ENCODE data around the gene NRAP. TPM values are rescaled to one million over a fixed set of nuclear protein-coding genes. Genes with fewer than 3 reads are reported as not detected.

NRAP gene
- total RNA-seq, 1 donor from 2014 or later: not detected

DNA sequence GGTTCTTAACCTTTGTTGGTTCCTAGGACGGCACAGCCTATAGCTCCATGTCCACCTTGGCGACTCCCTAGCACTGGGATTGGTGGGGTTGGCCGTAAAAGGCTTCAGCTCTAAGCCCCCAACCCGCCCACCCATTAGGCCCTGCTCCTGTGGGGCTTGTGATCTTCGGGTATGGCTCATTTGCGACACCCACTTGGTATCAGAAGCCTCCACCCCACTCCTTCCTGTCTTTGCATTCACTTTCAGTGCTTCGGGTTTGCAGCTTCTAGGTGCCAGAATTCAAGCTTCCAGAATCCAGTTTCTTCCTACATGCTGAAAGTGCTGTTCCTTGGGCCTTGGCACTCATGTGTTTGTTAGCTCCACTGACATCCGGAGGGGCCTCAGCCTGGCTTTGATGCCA lies 71.5 kb downstream of the NRAP start:
- no peaks in the 10 kb centered on the region for H3K36me3 Mint-ChIP-seq (ENCODE audit: low read depth)
- no peak overlapping the region for H3K27ac Mint-ChIP-seq (ENCODE audit: unreplicated experiment)
- peaks cover 34% of the 10 kb centered on the region for H3K4me1 Mint-ChIP-seq
- TF ChIP-seq, protein P1, sequence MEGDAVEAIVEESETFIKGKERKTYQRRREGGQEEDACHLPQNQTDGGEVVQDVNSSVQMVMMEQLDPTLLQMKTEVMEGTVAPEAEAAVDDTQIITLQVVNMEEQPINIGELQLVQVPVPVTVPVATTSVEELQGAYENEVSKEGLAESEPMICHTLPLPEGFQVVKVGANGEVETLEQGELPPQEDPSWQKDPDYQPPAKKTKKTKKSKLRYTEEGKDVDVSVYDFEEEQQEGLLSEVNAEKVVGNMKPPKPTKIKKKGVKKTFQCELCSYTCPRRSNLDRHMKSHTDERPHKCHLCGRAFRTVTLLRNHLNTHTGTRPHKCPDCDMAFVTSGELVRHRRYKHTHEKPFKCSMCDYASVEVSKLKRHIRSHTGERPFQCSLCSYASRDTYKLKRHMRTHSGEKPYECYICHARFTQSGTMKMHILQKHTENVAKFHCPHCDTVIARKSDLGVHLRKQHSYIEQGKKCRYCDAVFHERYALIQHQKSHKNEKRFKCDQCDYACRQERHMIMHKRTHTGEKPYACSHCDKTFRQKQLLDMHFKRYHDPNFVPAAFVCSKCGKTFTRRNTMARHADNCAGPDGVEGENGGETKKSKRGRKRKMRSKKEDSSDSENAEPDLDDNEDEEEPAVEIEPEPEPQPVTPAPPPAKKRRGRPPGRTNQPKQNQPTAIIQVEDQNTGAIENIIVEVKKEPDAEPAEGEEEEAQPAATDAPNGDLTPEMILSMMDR (conservative IDR thresholded peaks at IDR 0.05): no peak
- no peak for DNase-seq (ENCODE audit: low read depth, low spot score)
- no peak overlapping the region for H3K4me3 Mint-ChIP-seq
- no peaks in the 10 kb centered on the region for H3K27me3 Mint-ChIP-seq (ENCODE audit: low read depth)
- H3K9me3 Mint-ChIP-seq: no peaks in the 10 kb centered on the region

DNA sequence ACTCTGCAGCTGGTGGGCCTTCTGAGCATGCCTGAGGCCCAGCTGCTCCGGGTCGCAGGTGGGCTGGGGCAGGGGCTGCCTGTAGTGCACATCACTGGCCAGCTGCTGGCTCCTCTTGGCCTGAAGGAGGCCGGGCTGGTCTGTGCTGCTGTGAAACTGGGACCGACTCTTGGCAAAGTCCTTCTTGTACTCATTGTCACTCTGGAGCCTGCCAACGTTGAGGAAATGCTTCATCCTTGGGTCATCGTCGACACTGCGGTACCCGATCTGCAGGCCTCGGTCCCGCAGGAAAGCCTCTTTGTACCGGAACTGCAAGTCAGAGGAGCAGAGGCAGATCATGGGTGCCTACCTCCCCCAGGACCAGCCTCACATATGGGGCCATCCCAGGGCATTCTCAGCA lies 73.3 kb downstream of the NRAP start:
- H3K4me3 Mint-ChIP-seq: no peak overlapping the region
- peaks cover 34% of the 10 kb centered on the region for H3K4me1 Mint-ChIP-seq
- TF ChIP-seq, protein P1 (conservative IDR thresholded peaks at IDR 0.05): no peak

DNA sequence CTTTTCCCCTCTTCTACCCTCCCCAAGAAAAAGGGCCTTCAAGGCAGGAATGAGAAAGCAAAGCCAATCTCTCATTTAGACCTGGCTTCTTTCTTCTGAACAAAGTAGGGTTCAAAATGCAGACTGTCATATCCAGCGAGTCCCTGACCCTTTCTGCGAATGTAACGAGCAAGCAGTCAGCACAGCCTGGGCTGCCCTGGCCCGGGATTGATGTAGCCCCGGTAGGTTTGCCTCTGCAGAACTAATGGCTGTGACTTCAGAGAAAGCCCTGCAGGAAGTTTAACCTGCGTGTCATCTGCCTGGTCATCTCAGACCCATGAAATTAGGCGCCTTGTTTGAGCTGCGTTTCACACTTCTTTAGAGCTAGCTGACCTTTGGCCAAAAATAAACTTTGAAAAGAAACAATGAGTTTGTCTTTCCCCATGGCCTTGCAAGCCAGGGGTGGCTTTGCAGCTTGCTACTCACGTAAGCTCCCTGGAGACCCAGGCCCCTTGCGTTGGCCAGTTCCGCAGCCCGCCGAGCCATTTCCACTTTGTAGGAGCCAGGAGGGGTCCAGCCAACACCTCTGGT lies 74.6 kb downstream of the NRAP start:
- Mint-ChIP-seq H3K27ac (ENCODE audit: unreplicated experiment) (no peak overlapping the region), H3K27me3 (ENCODE audit: low read depth) (no peaks in the 10 kb centered on the region), H3K36me3 (ENCODE audit: low read depth) (no peaks in the 10 kb centered on the region), H3K9me3 (no peaks in the 10 kb centered on the region), H3K4me1 (peaks cover 21% of the 10 kb centered on the region), H3K4me3 (no peak overlapping the region)
- no peak for DNase-seq (ENCODE audit: low read depth, low spot score)
- TF ChIP-seq, protein P1 (conservative IDR thresholded peaks at IDR 0.05): no peak

More for the DNA sequence above, 73.3 kb downstream of the NRAP start:
- no peak for DNase-seq (ENCODE audit: low read depth, low spot score)
- Mint-ChIP-seq H3K27ac (ENCODE audit: unreplicated experiment) (no peak overlapping the region), H3K36me3 (ENCODE audit: low read depth) (no peaks in the 10 kb centered on the region), H3K9me3 (no peaks in the 10 kb centered on the region), H3K27me3 (ENCODE audit: low read depth) (no peaks in the 10 kb centered on the region)

DNA sequence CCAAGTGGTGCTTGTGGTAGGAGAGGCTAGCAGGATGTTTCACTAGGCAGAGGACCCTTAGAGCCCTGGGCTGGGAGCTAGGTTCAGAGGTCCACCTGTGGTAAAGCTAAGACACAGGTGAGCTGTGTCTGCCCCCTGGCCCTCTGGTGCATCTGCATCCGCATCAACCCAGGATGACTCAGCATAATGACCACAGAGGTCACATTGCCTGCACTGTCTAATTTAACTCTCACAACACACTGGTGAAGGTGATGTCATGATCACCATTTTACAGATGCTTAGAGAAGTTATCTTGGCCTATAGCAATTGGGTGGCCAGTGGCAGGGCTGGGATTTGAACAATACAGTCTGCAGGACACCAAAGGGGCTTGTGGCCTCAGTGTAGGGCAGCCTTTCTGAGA lies 77.9 kb downstream of the NRAP start:
- TF ChIP-seq, protein P1 (conservative IDR thresholded peaks at IDR 0.05): no peak
- peaks cover 16% of the 10 kb centered on the region for H3K4me1 Mint-ChIP-seq
- no peaks in the 10 kb centered on the region for H3K9me3 Mint-ChIP-seq
- H3K27me3 Mint-ChIP-seq (ENCODE audit: low read depth): peaks cover 17% of the 10 kb centered on the region
- H3K36me3 Mint-ChIP-seq (ENCODE audit: low read depth): no peaks in the 10 kb centered on the region
- H3K4me3 Mint-ChIP-seq: no peak overlapping the region
- DNase-seq (ENCODE audit: low read depth, low spot score): no peak
- no peak overlapping the region for H3K27ac Mint-ChIP-seq (ENCODE audit: unreplicated experiment)

DNA sequence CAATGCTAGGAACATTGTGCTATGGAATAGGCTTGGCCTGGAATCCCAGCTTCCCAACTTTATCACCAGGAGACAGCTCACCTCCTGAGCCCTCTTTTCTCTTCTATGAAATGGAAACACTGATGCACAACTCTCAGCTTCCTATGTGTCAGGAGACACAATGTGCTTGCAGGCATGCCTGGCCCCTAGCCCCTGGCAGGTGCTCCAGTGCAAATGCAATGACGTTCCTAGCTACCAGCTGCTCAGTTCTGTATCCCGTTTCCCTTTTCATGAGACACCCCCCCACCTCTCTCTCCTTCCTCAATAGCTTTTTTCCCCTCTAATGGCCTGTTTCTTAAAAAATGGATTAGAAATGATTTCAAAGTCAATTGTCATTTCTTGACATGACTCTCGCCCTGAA lies 80.3 kb downstream of the NRAP start:
- TF ChIP-seq, protein P1 (conservative IDR thresholded peaks at IDR 0.05): no peak
- Mint-ChIP-seq H3K27me3 (ENCODE audit: low read depth) (peaks cover 19% of the 10 kb centered on the region), H3K27ac (ENCODE audit: unreplicated experiment) (no peak overlapping the region), H3K4me1 (peaks cover 2% of the 10 kb centered on the region), H3K36me3 (ENCODE audit: low read depth) (no peaks in the 10 kb centered on the region), H3K4me3 (no peak overlapping the region), H3K9me3 (no peaks in the 10 kb centered on the region)
- no peak for DNase-seq (ENCODE audit: low read depth, low spot score)

Data from neural crest cell (in vitro differentiated cells).